ENCODE data around the gene VMAC.

VMAC gene

GRCh38 chr19:5955636-5955935, 50.9 kb downstream of the VMAC start:
- no peak for DNase-seq

- DNase-seq = no peak
Observed at GRCh38 chr19:5956323-5956722, 51.7 kb downstream of the VMAC start.

GRCh38 chr19:5956728-5957127, 52.1 kb downstream of the VMAC start:
- DNase-seq = no peak

GRCh38 chr19:5957170-5957569, 52.5 kb downstream of the VMAC start:
- DNase-seq = peak; percentile 56

- DNase-seq = no peak
Observed at GRCh38 chr19:5958074-5958850, 53.6 kb downstream of the VMAC start.

- no peak for DNase-seq
Observed at GRCh38 chr19:5958851-5959122, 54.1 kb downstream of the VMAC start.

GRCh38 chr19:5959260-5960004, 54.8 kb downstream of the VMAC start:
- DNase-seq = no peak

Measured in NCI-H146 (cell line).